Peyer's patch (tissue), 4 donors: Measurements from ENCODE around the gene TST. TPM values are rescaled to one million over a fixed set of nuclear protein-coding genes. Genes with fewer than 3 reads are reported as not detected.

Source experiments
- DNase-seq, 3 donors: peaks; one replicate each; pipeline ENCODE4 v3.0.0-alpha.2; 2017 to 2019
- H3K27ac ChIP-seq, 4 donors: fragments of 200-600 bp; sonication (generic); one replicate each; pipeline ENCODE4 v1.5.1; 2016 to 2019
- H3K27me3 ChIP-seq, 2 donors: fragments of 200-600 bp; sonication (generic); one replicate each; pipeline ENCODE4 v1.5.1; 2019
- H3K36me3 ChIP-seq, 3 donors: fragments of 200-600 bp; sonication (generic); one replicate each; pipeline ENCODE4 v1.5.1; 2016 to 2019
- H3K4me1 ChIP-seq, 4 donors: fragments of 200-600 bp; sonication (generic); one replicate each; pipeline ENCODE4 v1.5.1; 2016 to 2019
- H3K4me3 ChIP-seq, 4 donors: fragments of 200-600 bp; sonication (generic); 1 replicate in 3 of 4; 2 replicates in 1 of 4; pipeline ENCODE4 v1.5.1; 2016 to 2019; ENCODE audit warnings: mild to moderate bottlenecking in 1 of 4
- H3K9me3 ChIP-seq, 4 donors: fragments of 200-600 bp; sonication (generic); one replicate each; pipeline ENCODE4 v1.5.1; 2016 to 2019; ENCODE audit warnings: mild to moderate bottlenecking in 1 of 4
- CTCF ChIP-seq, 6 experiments: fragments of 450-650 bp in 4 of 6; fragments of 200-600 bp in 2 of 6; sonication (generic) in 1 of 6; IDR thresholded peaks; one replicate each; pipeline ENCODE4 v1.5.1; 2017 to 2019; ENCODE audit warnings: antibody characterized with exemption in 6 of 6, mild to moderate bottlenecking in 3 of 6, moderate library complexity in 1 of 6
- POLR2A ChIP-seq, 2 donors: fragments of 450-650 bp; IDR thresholded peaks; one replicate each; pipeline ENCODE4 v1.5.1; 2017; ENCODE audit warnings: antibody characterized with exemption in 2 of 2, mild to moderate bottlenecking in 2 of 2, moderate library complexity in 2 of 2
- total RNA-seq, 4 donors: library from RNA; depleted of rRNA; stranded (reverse); fragments of >200 nt; gene quantifications; one replicate each; pipeline ENCODE4 v1.1.0, GENCODE V29; 2016

Gene TST
- total RNA-seq, 4 donors from 2014 or later, result 93.3 to 485 (median 249) TPM

GRCh38 chr22:37000676-37001534 lies 18.3 kb downstream of the TST start:
- H3K27me3 ChIP-seq, result no peaks in the 10 kb centered on the region
- no peaks in the 10 kb centered on the region for H3K9me3 ChIP-seq
- H3K4me3 ChIP-seq, result no peak overlapping the region
- no peak for DNase-seq
- H3K27ac ChIP-seq, result no peak overlapping the region
- H3K4me1 ChIP-seq, result no peaks in the 10 kb centered on the region
- H3K36me3 ChIP-seq, result no peaks in the 10 kb centered on the region
- no peak for TF ChIP-seq POLR2A (IDR thresholded peaks at IDR 0.05)
- no peak for TF ChIP-seq CTCF (IDR thresholded peaks at IDR 0.05)

- no peak for DNase-seq
- Histone ChIP-seq H3K4me1 (no peaks in the 10 kb centered on the region), H3K27ac (peak overlapping the region in 1 of 4 donors; percentile 65), H3K36me3 (no peaks in the 10 kb centered on the region), H3K9me3 (no peaks in the 10 kb centered on the region), H3K27me3 (no peaks in the 10 kb centered on the region), H3K4me3 (no peak overlapping the region)
- TF ChIP-seq CTCF (IDR thresholded peaks at IDR 0.05), result no peak
- TF ChIP-seq POLR2A (IDR thresholded peaks at IDR 0.05), result no peak
Observed at GRCh38 chr22:36999463-36999862, 19.8 kb downstream of the TST start.

GRCh38 chr22:36998620-36999351 lies 20.5 kb downstream of the TST start:
- H3K4me1 ChIP-seq, result no peaks in the 10 kb centered on the region
- no peaks in the 10 kb centered on the region for H3K36me3 ChIP-seq
- no peak overlapping the region for H3K4me3 ChIP-seq
- no peaks in the 10 kb centered on the region for H3K9me3 ChIP-seq
- peak in 1 of 6 experiments; percentile 39 for TF ChIP-seq CTCF (IDR thresholded peaks at IDR 0.05)
- TF ChIP-seq POLR2A (IDR thresholded peaks at IDR 0.05), result no peak
- DNase-seq, result peak in 1 of 3 donors; percentile 71
- no peaks in the 10 kb centered on the region for H3K27me3 ChIP-seq
- peak overlapping the region in 1 of 4 donors; percentile 65 for H3K27ac ChIP-seq

GRCh38 chr22:36997746-36998145 lies 21.5 kb downstream of the TST start:
- Histone ChIP-seq H3K4me1 (no peaks in the 10 kb centered on the region), H3K36me3 (no peaks in the 10 kb centered on the region), H3K27me3 (no peaks in the 10 kb centered on the region), H3K27ac (no peak overlapping the region), H3K9me3 (no peaks in the 10 kb centered on the region), H3K4me3 (no peak overlapping the region)
- DNase-seq, result no peak
- no peak for TF ChIP-seq POLR2A (IDR thresholded peaks at IDR 0.05)
- TF ChIP-seq CTCF (IDR thresholded peaks at IDR 0.05), result no peak

- Histone ChIP-seq H3K27me3 (no peaks in the 10 kb centered on the region), H3K4me1 (no peaks in the 10 kb centered on the region), H3K27ac (no peak overlapping the region), H3K4me3 (no peak overlapping the region), H3K9me3 (peaks cover 0 to 4% (median 2%) of the 10 kb centered on the region in 4 donors), H3K36me3 (no peaks in the 10 kb centered on the region)
- TF ChIP-seq POLR2A (IDR thresholded peaks at IDR 0.05) (no peak), CTCF (IDR thresholded peaks at IDR 0.05) (no peak)
- DNase-seq, result no peak
Observed at GRCh38 chr22:36991206-36991605, 28.0 kb downstream of the TST start.
